GM21515 (cell line): ENCODE measurements around the gene TSPAN12.
A peak's percentile ranks its signal among the peaks of the same experiment; 100 is the strongest.

Experiments
- ATAC-seq: cut with Tn5 transposase; IDR thresholded peaks from one replicate; pipeline ENCODE4 v1.9.1; 2021; ENCODE audit not compliant: unreplicated experiment

The TSPAN12 gene

DNA sequence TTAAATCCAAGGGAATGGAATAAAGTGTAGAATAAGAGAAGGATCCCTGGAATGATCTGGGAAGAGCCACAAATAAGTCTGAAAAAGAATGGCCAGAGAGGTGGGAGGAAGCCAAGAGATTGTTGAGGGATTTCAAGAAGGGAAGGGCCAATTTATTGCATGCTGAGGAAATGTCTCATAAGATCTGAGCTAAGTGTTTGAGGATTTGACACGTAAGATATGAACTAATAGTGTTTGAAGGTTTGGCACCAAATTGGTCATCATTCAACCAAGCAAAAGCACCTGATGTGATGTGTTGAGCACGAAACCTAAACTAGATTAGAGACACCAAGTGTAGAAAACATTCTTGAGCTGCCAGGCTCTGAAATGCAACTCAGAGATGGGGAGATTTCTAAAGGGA is 97.9 kb downstream of the TSPAN12 start:
- ATAC-seq, result peak; percentile 60

DNA sequence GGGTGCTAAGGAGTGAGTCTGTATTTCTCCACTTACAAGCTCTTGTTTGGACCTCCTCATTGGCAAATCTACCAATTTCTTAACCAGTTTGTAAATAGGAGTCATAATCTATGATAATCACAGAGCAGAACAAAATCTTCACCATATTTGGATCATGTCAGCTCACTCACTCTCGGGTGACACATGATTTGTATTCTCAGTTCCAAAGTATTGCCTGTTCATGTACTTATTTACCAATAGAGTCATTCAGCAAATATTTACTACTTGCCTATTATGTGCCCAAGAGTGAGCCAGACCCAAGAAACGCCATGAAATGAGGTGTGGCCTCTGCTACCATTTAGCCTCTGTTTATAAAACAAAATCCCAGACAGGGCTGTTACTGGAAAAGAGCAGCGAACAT is 114.8 kb downstream of the TSPAN12 start:
- no peak for ATAC-seq

DNA sequence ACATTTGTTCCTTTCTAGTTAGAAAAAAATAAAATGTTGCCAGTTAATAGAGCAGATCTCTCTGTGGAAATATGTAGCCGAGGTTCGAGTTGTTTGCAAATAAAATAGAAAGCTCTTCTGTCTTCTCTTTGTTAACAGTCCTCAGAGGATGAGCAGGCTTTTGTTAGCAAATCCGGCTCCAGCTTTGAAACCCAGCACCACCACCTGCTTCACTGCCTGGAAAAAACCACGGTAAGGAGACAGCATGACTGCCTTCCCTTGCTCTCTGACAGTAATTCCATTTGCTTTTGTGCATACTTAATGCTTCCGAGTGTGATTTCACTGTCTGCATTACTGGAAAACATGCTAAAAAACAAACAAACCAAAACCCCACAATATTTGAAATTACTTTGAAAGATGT is 115.6 kb downstream of the TSPAN12 start:
- no peak for ATAC-seq

DNA sequence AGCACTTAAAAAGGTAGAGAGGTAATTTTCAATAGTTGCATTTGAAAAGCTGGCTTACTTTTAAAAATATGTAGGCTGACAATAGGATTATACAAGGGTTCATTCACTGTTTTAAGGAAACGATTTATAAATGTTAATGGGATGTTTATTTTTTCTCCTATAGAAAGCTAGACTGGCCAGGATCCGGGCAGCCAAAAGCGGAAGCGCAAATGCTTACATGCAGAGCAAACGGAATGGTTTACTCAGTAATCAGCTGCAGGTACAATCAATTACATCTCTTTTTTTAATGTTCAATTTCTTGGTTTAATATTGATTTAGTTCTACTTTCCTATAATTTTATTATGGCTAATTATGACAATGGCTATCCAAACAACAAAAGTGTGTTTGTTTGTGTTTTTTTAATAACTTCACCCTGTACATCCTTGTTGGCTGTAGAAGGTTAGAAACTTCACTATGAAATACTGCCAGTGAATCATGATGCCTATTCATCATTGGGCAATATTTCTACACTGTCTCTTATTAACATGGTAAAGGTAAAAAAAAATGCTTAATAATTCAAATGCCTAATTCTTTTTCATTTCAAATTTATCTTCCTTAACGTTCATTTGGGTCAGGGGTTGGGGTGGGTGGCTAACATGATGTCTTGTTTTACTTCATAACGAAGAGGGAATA is 116.4 kb downstream of the TSPAN12 start:
- ATAC-seq, result no peak

DNA sequence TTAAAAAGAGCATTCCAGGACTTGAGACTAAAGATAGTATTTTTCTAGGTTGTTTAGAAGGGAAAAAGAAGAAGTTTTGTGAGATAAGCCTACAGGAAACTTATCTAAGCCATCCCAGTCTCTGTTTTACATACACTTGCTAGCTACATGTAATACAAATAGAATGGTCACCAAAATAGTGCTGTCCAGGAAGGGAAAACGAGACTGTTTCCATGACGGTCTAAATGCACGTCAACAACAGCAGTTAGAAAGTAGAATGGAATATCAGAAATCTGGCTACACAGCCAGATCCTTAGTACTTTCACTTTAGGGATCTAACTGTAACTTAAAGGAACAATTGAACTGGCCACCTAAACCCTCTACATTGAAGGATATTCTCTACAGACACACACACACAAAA is 117.6 kb downstream of the TSPAN12 start:
- ATAC-seq, result no peak

DNA sequence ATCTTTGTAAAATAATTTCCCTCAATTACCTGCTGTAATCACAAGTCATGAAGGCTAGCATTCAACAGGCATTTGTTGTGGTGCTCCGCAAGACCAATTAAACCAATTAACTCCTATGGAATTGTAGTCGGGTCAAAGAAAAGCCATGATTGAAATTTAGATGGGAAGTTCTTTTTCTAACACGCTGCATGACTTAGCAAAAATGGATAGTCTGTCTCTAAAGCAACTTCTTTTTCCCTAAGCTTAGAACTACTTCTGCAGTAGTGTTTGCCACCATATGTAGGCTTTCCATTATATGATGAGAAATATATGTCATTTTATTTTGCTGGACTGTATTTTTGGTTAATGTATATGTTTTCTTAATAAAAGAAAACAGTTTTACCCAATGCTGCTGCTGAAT is 119.1 kb downstream of the TSPAN12 start:
- ATAC-seq, result no peak
